Transverse colon (tissue), 3 donors: Measurements from ENCODE around the gene MCM8.

Source experiments
- CTCF ChIP-seq, 5 experiments: fragments of 200-600 bp in 3 of 5; fragments of 450-650 bp in 2 of 5; sonication (generic) in 3 of 5; IDR thresholded peaks; 1 replicate in 2 of 5; 2 replicates in 3 of 5; pipeline ENCODE4 v1.5.1; 2016 to 2017; ENCODE audit warnings: antibody characterized with exemption in 5 of 5, inconsistent platforms in 3 of 5, mild to moderate bottlenecking in 2 of 5, moderate library complexity in 1 of 5
- POLR2A ChIP-seq: fragments of 450-650 bp; IDR thresholded peaks from one replicate; pipeline ENCODE4 v1.6.1; 2016; ENCODE audit warnings: antibody characterized with exemption, mild to moderate bottlenecking, moderate library complexity

- TF ChIP-seq CTCF (IDR thresholded peaks at IDR 0.05) = no peak
- no peak for TF ChIP-seq POLR2A
Measured at GRCh38 chr20:5974531-5974930, 24.1 kb downstream of the MCM8 start.
